Epithelial cell of proximal tubule (primary cell): ENCODE measurements around the gene LEKR1. TPM values are rescaled to one million over a fixed set of nuclear protein-coding genes. Genes with fewer than 3 reads are reported as not detected.

Experiments used
- DNase-seq: peaks from one replicate; pipeline ENCODE4 v3.0.0-alpha.2; 2011; ENCODE audit warnings: low read depth
- H3K4me3 ChIP-seq: 2 replicates; pipeline ENCODE4 v1.5.1; 2011; ENCODE audit warnings: low read depth, mild to moderate bottlenecking, low read length
- CTCF ChIP-seq: conservative IDR thresholded peaks from 2 replicates; pipeline ENCODE4 v1.5.1; 2012; ENCODE audit warnings: low read depth, mild to moderate bottlenecking, low read length
- total RNA-seq: library from RNA; depleted of rRNA; stranded (reverse); fragments of >200 nt; gene quantifications from 2 replicates; pipeline ENCODE4 v1.2.3, GENCODE V29; 2015

The LEKR1 gene
- total RNA-seq, 1 donor from 2014 or later: 0.06 TPM

GRCh38 chr3:157064402-157064801, 238.2 kb downstream of the LEKR1 start:
- H3K4me3 ChIP-seq: no peak overlapping the region
- no peak for TF ChIP-seq CTCF
- DNase-seq: no peak

- DNase-seq: no peak
- H3K4me3 ChIP-seq: no peak overlapping the region
- TF ChIP-seq CTCF: no peak
These were observed 239.0 kb downstream of the LEKR1 start for GRCh38 chr3:157065201-157065600.

- TF ChIP-seq CTCF: no peak
- H3K4me3 ChIP-seq: no peak overlapping the region
- no peak for DNase-seq
These were observed 240.4 kb downstream of the LEKR1 start for GRCh38 chr3:157066335-157067098.

- DNase-seq: no peak
- TF ChIP-seq CTCF: no peak
- no peak overlapping the region for H3K4me3 ChIP-seq
These were observed 241.0 kb downstream of the LEKR1 start for GRCh38 chr3:157067114-157067513.

- H3K4me3 ChIP-seq: no peak overlapping the region
- no peak for DNase-seq
- TF ChIP-seq CTCF: no peak
These were observed 243.3 kb downstream of the LEKR1 start for GRCh38 chr3:157069406-157069805.

- no peak for DNase-seq
- TF ChIP-seq CTCF: no peak
These were observed 243.9 kb downstream of the LEKR1 start for GRCh38 chr3:157069846-157070677.

More at GRCh38 chr3:157069846-157070677, 243.9 kb downstream of the LEKR1 start:
- no peak overlapping the region for H3K4me3 ChIP-seq
